OCI-LY3 (cell line): ENCODE measurements around the gene SDC4.

Experiments
- EZH2phosphoT487 ChIP-seq: fragments of 200-600 bp; shearing (Covaris generic); IDR thresholded peaks from 2 replicates; pipeline ENCODE4 v1.6.1; 2018; ENCODE audit warnings: antibody characterized with exemption, mixed run types, low read depth
- TF ChIP-seq, protein P1 (sequence below): fragments of 200-600, 300-600 bp; sonication (generic); IDR thresholded peaks from 2 replicates; pipeline ENCODE4 v1.5.1; 2014; ENCODE audit warnings: antibody characterized with exemption, low read length, low read depth

DNA sequence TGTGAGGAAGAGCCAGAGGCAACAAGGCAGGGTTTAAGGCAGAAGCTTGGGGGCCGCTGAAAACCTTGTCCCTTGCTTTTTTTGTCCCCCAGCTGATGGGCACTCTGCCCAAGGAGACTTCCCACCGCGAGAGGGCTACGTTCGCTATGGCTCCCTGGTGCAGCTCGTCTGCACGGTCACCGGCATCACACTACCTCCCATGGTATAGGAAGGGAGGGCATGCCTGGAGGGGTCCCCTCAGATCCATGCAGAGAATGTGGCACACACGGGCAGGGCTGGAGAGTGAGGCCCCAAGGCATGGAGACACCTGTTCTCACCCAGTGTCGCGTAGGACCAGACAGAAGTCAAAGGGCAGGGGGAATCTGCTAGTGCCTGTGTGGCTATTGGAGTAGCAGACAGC lies 34.3 kb downstream of the SDC4 start:
- no peak for TF ChIP-seq EZH2phosphoT487
- TF ChIP-seq, protein P1, sequence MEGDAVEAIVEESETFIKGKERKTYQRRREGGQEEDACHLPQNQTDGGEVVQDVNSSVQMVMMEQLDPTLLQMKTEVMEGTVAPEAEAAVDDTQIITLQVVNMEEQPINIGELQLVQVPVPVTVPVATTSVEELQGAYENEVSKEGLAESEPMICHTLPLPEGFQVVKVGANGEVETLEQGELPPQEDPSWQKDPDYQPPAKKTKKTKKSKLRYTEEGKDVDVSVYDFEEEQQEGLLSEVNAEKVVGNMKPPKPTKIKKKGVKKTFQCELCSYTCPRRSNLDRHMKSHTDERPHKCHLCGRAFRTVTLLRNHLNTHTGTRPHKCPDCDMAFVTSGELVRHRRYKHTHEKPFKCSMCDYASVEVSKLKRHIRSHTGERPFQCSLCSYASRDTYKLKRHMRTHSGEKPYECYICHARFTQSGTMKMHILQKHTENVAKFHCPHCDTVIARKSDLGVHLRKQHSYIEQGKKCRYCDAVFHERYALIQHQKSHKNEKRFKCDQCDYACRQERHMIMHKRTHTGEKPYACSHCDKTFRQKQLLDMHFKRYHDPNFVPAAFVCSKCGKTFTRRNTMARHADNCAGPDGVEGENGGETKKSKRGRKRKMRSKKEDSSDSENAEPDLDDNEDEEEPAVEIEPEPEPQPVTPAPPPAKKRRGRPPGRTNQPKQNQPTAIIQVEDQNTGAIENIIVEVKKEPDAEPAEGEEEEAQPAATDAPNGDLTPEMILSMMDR: no peak
